GM23338 (cell line): Measurements from ENCODE around the gene ALDH1A1. TPM values are rescaled to one million over a fixed set of nuclear protein-coding genes. Genes with fewer than 3 reads are reported as not detected.

ENCODE experiments used
- ATAC-seq: fragments of 200-7000 bp; cut with Tn5 transposase; 3 replicates; pipeline ENCODE4 v1.9.1; 2020
- DNase-seq: peaks from one replicate; pipeline ENCODE4 v3.0.0-alpha.2; 2015; ENCODE audit warnings: low spot score
- H2AFZ ChIP-seq: fragments of 200-600 bp; sonication (generic); 2 replicates; pipeline ENCODE4 v1.8.0; 2016; ENCODE audit warnings: antibody characterized with exemption, mild to moderate bottlenecking, moderate library complexity
- H3F3A ChIP-seq: fragments of 200-600 bp; sonication (generic); replicated peaks from 2 replicates; pipeline ENCODE4 v1.8.0; 2017; ENCODE audit warnings: antibody characterized with exemption, mixed run types, low read depth
- H3K27ac ChIP-seq: fragments of 200-600 bp; sonication (generic); 2 replicates; pipeline ENCODE4 v1.6.1; 2016; ENCODE audit warnings: low read depth
- H3K27me3 ChIP-seq: fragments of 200-600 bp; sonication (generic); 2 replicates; pipeline ENCODE4 v1.8.0; 2016; ENCODE audit warnings: mild to moderate bottlenecking, mixed run types, moderate library complexity; ENCODE audit not compliant: insufficient read depth
- H3K36me3 ChIP-seq: fragments of 200-600 bp; sonication (generic); 2 replicates; pipeline ENCODE4 v1.8.0; 2016; ENCODE audit warnings: mild to moderate bottlenecking; ENCODE audit not compliant: insufficient read depth
- H3K4me1 ChIP-seq: fragments of 200-600 bp; sonication (generic); 2 replicates; pipeline ENCODE4 v1.8.0; 2016; ENCODE audit warnings: mild to moderate bottlenecking, moderate library complexity; ENCODE audit not compliant: insufficient read depth
- H3K4me2 ChIP-seq: fragments of 200-600 bp; sonication (generic); 2 replicates; pipeline ENCODE4 v1.7.1; 2017; ENCODE audit warnings: mixed run types
- H3K4me3 ChIP-seq: fragments of 200-600 bp; sonication (generic); 2 replicates; pipeline ENCODE4 v1.6.1; 2016; ENCODE audit warnings: mixed run types
- H3K79me2 ChIP-seq: fragments of 200-600 bp; sonication (generic); replicated peaks from 2 replicates; pipeline ENCODE4 v1.8.0; 2017; ENCODE audit warnings: mild to moderate bottlenecking; ENCODE audit not compliant: insufficient read depth
- H3K9me2 ChIP-seq: fragments of 200-600 bp; sonication (generic); 2 replicates; pipeline ENCODE4 v1.8.0; 2017; ENCODE audit not compliant: insufficient read depth
- H4K20me1 ChIP-seq: fragments of 200-600 bp; sonication (generic); replicated peaks from 2 replicates; pipeline ENCODE4 v1.8.0; 2017; ENCODE audit warnings: mild to moderate bottlenecking; ENCODE audit not compliant: insufficient read depth
- H3K27ac Mint-ChIP-seq: 2 replicates; pipeline ENCODE4 v1.8.0; 2020; ENCODE audit warnings: inconsistent platforms, mild to moderate bottlenecking, moderate library complexity, mixed read lengths
- H3K27me3 Mint-ChIP-seq: 3 replicates; pipeline ENCODE4 v1.8.0; 2022; ENCODE audit warnings: low read depth, mild to moderate bottlenecking, moderate library complexity, mixed read lengths, inconsistent platforms; ENCODE audit not compliant: insufficient read depth, poor library complexity
- H3K36me3 Mint-ChIP-seq: 3 replicates; pipeline ENCODE4 v1.8.0; 2021; ENCODE audit warnings: low read depth, mild to moderate bottlenecking, inconsistent platforms, moderate library complexity, mixed read lengths
- H3K4me1 Mint-ChIP-seq: 3 replicates; pipeline ENCODE4 v1.8.0; 2020; ENCODE audit warnings: mild to moderate bottlenecking, inconsistent platforms, mixed read lengths
- H3K4me3 Mint-ChIP-seq: 3 replicates; pipeline ENCODE4 v1.8.0; 2021; ENCODE audit warnings: moderate library complexity, mild to moderate bottlenecking, inconsistent platforms, mixed read lengths
- H3K9me3 Mint-ChIP-seq: 3 replicates; pipeline ENCODE4 v1.8.0; 2020; ENCODE audit warnings: moderate library complexity, mild to moderate bottlenecking, inconsistent platforms, mixed read lengths
- CREB1 ChIP-seq: fragments of 250-450 bp; sonication (Bioruptor Pico); IDR thresholded peaks from 2 replicates; pipeline ENCODE4 v1.5.0; 2020; ENCODE audit warnings: low read depth, mild to moderate bottlenecking, moderate library complexity
- POLR2AphosphoS5 ChIP-seq: IDR thresholded peaks from 2 replicates; pipeline ENCODE4 v1.6.1; 2016; ENCODE audit warnings: antibody characterized with exemption, low read depth
- STAT1 ChIP-seq: IDR thresholded peaks from one replicate; pipeline ENCODE4 v1.6.1; 2016; ENCODE audit warnings: antibody characterized with exemption; ENCODE audit not compliant: unreplicated experiment
- ZNF331 ChIP-seq: fragments of 250-450 bp; sonication (Bioruptor Pico); IDR thresholded peaks from 2 replicates; pipeline ENCODE4 v1.5.0; 2020; ENCODE audit warnings: low read depth, mild to moderate bottlenecking, moderate library complexity
- polyA plus RNA-seq: library from polyadenylated mRNA; unstranded; fragments of >200 nt; fragmentation: Nextera tagmentation; extraction: Ambion mirVana; gene quantifications from 2 replicates; pipeline ENCODE4 v1.2.1, GENCODE V29; 2016
- total RNA-seq: library from RNA; depleted of rRNA; stranded (reverse); fragments of >200 nt; shearing (Covaris generic); gene quantifications from 2 replicates; pipeline ENCODE4 v1.2.3, GENCODE V29; 2014
- TF ChIP-seq, protein P1 (sequence below): fragments of 250-450 bp; sonication (Bioruptor Pico); IDR thresholded peaks from 2 replicates; pipeline ENCODE4 v1.5.0; 2020; ENCODE audit warnings: mild to moderate bottlenecking, moderate library complexity
- TF ChIP-seq, protein P2 (sequence below), 2 experiments: fragments of 200-600 bp in 1 of 2; sonication (generic) in 1 of 2; conservative IDR thresholded peaks; 2 replicates each; pipeline versions ENCODE4 v1.5.1 to v1.6.1; 2016 to 2017; ENCODE audit warnings: antibody characterized with exemption in 2 of 2, low read depth in 2 of 2, mild to moderate bottlenecking in 2 of 2, moderate library complexity in 1 of 2

Gene ALDH1A1
- total and polyA plus RNA-seq, 2 experiments from 2014 or later: 2.1 to 3.4 TPM

DNA sequence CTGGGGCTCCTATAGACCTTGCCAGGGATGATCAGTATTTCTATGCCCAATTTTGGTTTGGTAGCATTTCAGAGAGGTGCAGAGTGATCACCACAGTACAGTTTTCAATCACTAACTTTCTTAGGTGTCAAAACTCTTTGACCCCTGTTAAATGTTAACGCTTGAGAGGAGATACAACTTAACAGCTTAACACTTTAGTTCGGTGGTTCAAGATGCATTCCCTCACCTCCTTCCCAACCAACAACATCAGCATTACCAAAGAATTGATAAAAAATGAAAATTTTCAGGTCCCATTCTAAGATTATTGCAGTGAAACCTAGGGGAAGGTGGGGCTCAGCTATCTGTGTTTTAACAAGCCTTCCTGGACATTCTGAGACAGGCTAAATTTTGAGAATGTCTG is 16.2 kb downstream of the ALDH1A1 start (continued):
- TF ChIP-seq, protein P1, sequence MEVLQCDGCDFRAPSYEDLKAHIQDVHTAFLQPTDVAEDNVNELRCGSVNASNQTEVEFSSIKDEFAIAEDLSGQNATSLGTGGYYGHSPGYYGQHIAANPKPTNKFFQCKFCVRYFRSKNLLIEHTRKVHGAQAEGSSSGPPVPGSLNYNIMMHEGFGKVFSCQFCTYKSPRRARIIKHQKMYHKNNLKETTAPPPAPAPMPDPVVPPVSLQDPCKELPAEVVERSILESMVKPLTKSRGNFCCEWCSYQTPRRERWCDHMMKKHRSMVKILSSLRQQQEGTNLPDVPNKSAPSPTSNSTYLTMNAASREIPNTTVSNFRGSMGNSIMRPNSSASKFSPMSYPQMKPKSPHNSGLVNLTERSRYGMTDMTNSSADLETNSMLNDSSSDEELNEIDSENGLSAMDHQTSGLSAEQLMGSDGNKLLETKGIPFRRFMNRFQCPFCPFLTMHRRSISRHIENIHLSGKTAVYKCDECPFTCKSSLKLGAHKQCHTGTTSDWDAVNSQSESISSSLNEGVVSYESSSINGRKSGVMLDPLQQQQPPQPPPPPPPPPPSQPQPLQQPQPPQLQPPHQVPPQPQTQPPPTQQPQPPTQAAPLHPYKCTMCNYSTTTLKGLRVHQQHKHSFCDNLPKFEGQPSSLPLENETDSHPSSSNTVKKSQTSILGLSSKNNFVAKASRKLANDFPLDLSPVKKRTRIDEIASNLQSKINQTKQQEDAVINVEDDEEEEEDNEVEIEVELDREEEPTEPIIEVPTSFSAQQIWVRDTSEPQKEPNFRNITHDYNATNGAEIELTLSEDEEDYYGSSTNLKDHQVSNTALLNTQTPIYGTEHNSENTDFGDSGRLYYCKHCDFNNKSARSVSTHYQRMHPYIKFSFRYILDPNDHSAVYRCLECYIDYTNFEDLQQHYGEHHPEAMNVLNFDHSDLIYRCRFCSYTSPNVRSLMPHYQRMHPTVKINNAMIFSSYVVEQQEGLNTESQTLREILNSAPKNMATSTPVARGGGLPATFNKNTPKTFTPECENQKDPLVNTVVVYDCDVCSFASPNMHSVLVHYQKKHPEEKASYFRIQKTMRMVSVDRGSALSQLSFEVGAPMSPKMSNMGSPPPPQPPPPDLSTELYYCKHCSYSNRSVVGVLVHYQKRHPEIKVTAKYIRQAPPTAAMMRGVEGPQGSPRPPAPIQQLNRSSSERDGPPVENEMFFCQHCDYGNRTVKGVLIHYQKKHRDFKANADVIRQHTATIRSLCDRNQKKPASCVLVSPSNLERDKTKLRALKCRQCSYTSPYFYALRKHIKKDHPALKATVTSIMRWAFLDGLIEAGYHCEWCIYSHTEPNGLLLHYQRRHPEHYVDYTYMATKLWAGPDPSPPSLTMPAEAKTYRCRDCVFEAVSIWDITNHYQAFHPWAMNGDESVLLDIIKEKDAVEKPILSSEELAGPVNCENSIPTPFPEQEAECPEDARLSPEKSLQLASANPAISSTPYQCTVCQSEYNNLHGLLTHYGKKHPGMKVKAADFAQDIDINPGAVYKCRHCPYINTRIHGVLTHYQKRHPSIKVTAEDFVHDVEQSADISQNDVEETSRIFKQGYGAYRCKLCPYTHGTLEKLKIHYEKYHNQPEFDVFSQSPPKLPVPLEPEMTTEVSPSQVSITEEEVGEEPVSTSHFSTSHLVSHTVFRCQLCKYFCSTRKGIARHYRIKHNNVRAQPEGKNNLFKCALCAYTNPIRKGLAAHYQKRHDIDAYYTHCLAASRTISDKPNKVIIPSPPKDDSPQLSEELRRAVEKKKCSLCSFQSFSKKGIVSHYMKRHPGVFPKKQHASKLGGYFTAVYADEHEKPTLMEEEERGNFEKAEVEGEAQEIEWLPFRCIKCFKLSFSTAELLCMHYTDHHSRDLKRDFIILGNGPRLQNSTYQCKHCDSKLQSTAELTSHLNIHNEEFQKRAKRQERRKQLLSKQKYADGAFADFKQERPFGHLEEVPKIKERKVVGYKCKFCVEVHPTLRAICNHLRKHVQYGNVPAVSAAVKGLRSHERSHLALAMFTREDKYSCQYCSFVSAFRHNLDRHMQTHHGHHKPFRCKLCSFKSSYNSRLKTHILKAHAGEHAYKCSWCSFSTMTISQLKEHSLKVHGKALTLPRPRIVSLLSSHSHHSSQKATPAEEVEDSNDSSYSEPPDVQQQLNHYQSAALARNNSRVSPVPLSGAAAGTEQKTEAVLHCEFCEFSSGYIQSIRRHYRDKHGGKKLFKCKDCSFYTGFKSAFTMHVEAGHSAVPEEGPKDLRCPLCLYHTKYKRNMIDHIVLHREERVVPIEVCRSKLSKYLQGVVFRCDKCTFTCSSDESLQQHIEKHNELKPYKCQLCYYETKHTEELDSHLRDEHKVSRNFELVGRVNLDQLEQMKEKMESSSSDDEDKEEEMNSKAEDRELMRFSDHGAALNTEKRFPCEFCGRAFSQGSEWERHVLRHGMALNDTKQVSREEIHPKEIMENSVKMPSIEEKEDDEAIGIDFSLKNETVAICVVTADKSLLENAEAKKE (CRISPR knock-in tag): no peak
- TF ChIP-seq POLR2AphosphoS5 (no peak), STAT1 (no peak)
- TF ChIP-seq, protein P2, sequence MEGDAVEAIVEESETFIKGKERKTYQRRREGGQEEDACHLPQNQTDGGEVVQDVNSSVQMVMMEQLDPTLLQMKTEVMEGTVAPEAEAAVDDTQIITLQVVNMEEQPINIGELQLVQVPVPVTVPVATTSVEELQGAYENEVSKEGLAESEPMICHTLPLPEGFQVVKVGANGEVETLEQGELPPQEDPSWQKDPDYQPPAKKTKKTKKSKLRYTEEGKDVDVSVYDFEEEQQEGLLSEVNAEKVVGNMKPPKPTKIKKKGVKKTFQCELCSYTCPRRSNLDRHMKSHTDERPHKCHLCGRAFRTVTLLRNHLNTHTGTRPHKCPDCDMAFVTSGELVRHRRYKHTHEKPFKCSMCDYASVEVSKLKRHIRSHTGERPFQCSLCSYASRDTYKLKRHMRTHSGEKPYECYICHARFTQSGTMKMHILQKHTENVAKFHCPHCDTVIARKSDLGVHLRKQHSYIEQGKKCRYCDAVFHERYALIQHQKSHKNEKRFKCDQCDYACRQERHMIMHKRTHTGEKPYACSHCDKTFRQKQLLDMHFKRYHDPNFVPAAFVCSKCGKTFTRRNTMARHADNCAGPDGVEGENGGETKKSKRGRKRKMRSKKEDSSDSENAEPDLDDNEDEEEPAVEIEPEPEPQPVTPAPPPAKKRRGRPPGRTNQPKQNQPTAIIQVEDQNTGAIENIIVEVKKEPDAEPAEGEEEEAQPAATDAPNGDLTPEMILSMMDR (conservative IDR thresholded peaks at IDR 0.05; ENCODE audit: low read depth in 2 of 2): no peak

DNA sequence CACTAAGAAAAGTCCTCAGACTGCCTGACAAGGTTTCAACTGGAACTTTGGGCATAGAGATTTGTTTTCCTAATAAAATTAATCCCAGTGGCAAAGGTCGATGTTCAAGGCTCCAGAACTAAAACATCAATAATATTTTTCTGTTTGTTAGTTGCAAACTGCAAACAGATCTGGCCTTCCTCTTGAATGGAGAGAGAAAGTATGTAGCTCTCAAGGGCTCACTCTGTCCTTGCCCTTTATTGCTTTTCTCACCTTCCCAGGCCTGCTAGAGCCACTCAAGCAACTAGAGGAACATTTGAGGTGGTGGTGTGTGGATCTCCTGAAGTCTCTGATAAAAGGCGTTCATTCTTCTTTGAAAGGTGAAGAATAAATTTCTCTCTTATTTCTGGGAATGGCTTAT is 16.6 kb downstream of the ALDH1A1 start:
- H3K9me2 ChIP-seq: no peaks in the 10 kb centered on the region
- H3K9me3 Mint-ChIP-seq: no peaks in the 10 kb centered on the region
- TF ChIP-seq ZNF331 (CRISPR knock-in tag) (no peak), CREB1 (CRISPR knock-in tag) (no peak)
- TF ChIP-seq, protein P2 (conservative IDR thresholded peaks at IDR 0.05; ENCODE audit: low read depth in 2 of 2): no peak

More for the DNA sequence above, 16.6 kb downstream of the ALDH1A1 start:
- H3K27me3 Mint-ChIP-seq: no peaks in the 10 kb centered on the region
- no peaks in the 10 kb centered on the region for H3K36me3 ChIP-seq
- H3K4me3 ChIP-seq: no peak overlapping the region
- DNase-seq (no peak), ATAC-seq (no peak)
- no peak overlapping the region; the same call in 1 of the 2 replicates for H2AFZ ChIP-seq
- H4K20me1 ChIP-seq: no peaks in the 10 kb centered on the region
- no peaks in the 10 kb centered on the region for H3K36me3 Mint-ChIP-seq
- no peaks in the 10 kb centered on the region for H3K79me2 ChIP-seq
- H3K27ac ChIP-seq: no peak overlapping the region
- H3K4me2 ChIP-seq: no peak overlapping the region
- no peak overlapping the region for H3K27ac Mint-ChIP-seq
- H3K4me1 ChIP-seq: no peaks in the 10 kb centered on the region
- no peak overlapping the region for H3K4me3 Mint-ChIP-seq
- H3K4me1 Mint-ChIP-seq: no peaks in the 10 kb centered on the region
- H3F3A ChIP-seq: no peaks in the 10 kb centered on the region
- H3K27me3 ChIP-seq: no peaks in the 10 kb centered on the region
